ENCODE data around the gene GAS2L1. TPM values are rescaled to one million over a fixed set of nuclear protein-coding genes. Genes with fewer than 3 reads are reported as not detected.

GAS2L1 gene
- total RNA-seq, 2 experiments from 2014 or later: not detected

DNA sequence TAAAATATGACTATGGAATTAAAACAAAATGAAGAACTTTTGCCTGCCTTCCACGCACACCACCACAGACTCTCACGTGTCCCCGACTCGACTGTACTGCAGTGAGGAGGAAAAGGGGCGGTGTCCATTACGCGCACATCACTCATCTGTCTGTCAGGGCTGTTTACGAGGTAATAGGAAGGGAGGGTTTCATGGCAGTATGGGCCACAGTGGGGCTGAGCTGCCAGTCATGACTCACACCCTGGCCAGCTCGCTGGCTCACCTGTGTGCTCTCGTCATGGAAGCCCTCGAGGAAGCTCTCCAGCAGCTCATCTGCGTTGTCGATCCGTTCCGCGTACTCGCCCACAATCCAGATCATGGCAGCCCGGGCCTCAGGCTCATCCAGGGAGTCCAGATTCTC is 42.5 kb downstream of the GAS2L1 start:
- no TSS peak for BruUV-seq (replicated peaks)
- no peak overlapping the region for H2AFZ ChIP-seq (ENCODE audit: low read length)
- peak overlapping the region; percentile 96 for H3K27ac ChIP-seq (ENCODE audit: low read depth, low read length, poor library complexity, severe bottlenecking)
- H3K9me2 ChIP-seq (ENCODE audit: insufficient read depth, low read length): no peaks in the 10 kb centered on the region
- peak overlapping the region; percentile 63 for H3K4me2 ChIP-seq (ENCODE audit: low read length)
- peaks cover 100% of the 10 kb centered on the region for H3K36me3 ChIP-seq (ENCODE audit: insufficient read depth, low read length)
- no peaks in the 10 kb centered on the region for H4K20me1 ChIP-seq (ENCODE audit: insufficient read depth, low read length)
- H3K4me3 ChIP-seq (ENCODE audit: low read depth, low read length, poor library complexity, severe bottlenecking): no peak overlapping the region
- intact Hi-C loops (cut with micrococcal nuclease; ENCODE audit: unreplicated experiment): loop anchor here (5.0 kb wide), 1 partner anchor 82 kb away; the partner anchor contains the start of genes EWSR1 and RHBDD3
- POLR2A ChIA-PET: interaction anchor here (1.2 to 4.0 kb wide), 2 partner anchors 15 to 37 kb away, joined by 3 to 16 read pairs; no protein-coding TSS in a partner anchor
- H3K9me3 ChIP-seq (ENCODE audit: low read length): no peaks in the 10 kb centered on the region
- peaks cover 42% of the 10 kb centered on the region for H3K4me1 ChIP-seq (ENCODE audit: insufficient read depth, low read length, poor library complexity, severe bottlenecking)
- CTCF ChIA-PET (ENCODE audit: unreplicated experiment): interaction anchor here (1.1 kb wide), 1 partner anchor 9 kb away, joined by 4 read pairs; no protein-coding TSS in a partner anchor
- no peak for TF ChIP-seq EZH2phosphoT487 (IDR thresholded peaks at IDR 0.05; ENCODE audit: borderline replicate concordance, low read depth, low read length)
- TF ChIP-seq, protein P1, sequence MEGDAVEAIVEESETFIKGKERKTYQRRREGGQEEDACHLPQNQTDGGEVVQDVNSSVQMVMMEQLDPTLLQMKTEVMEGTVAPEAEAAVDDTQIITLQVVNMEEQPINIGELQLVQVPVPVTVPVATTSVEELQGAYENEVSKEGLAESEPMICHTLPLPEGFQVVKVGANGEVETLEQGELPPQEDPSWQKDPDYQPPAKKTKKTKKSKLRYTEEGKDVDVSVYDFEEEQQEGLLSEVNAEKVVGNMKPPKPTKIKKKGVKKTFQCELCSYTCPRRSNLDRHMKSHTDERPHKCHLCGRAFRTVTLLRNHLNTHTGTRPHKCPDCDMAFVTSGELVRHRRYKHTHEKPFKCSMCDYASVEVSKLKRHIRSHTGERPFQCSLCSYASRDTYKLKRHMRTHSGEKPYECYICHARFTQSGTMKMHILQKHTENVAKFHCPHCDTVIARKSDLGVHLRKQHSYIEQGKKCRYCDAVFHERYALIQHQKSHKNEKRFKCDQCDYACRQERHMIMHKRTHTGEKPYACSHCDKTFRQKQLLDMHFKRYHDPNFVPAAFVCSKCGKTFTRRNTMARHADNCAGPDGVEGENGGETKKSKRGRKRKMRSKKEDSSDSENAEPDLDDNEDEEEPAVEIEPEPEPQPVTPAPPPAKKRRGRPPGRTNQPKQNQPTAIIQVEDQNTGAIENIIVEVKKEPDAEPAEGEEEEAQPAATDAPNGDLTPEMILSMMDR (conservative IDR thresholded peaks at IDR 0.05; ENCODE audit: low read length): no peak
- no peak for DNase-seq (ENCODE audit: low spot score)
- no peaks in the 10 kb centered on the region for H3K79me2 ChIP-seq (ENCODE audit: insufficient read depth, low read depth, low read length)

DNA sequence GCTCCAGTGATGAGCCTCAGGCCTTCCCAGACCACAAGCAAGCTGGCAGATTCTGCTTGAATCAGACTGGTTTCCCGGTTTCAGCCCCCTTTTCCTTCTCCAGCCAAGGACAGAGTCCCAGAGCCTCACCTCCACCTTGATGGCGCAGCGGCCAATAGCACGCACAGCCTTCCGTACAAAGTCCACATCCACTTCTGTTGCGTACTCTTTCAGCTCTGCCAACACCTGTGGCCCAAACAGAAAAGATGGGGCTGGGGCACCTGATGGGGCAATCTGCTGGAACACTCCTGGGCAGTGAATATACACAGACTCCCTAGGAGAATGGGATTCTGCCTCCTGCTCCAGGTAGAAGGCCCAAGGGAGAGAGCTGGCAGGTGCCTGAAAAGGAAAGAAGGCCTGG is 44.6 kb downstream of the GAS2L1 start:
- no TSS peak for BruUV-seq (replicated peaks)

DNA sequence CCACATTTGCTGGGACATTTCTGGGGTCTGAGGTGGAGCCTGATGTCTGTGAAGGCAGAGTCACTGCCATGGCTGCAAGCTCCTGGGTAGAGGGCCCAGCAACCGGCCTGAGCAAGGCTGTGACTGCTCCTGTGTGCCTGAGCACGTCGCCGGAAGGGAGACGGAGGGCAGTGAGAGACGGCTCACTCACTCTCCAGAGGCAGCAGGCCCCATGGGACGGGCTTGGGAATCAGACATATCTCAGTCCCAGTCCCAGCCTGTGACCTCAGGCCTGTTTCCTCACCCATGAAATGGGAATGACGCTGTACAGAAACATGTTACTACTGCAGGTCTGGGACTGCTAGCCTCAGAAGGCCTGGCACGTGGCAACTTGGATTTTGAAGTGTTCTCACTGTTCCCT is 45.4 kb downstream of the GAS2L1 start:
- Histone ChIP-seq H3K36me3 (ENCODE audit: insufficient read depth, low read length) (peaks cover 100% of the 10 kb centered on the region), H4K20me1 (ENCODE audit: insufficient read depth, low read length) (no peaks in the 10 kb centered on the region), H3K79me2 (ENCODE audit: insufficient read depth, low read depth, low read length) (no peaks in the 10 kb centered on the region), H2AFZ (ENCODE audit: low read length) (no peak overlapping the region), H3K4me1 (ENCODE audit: insufficient read depth, low read length, poor library complexity, severe bottlenecking) (peaks cover 31% of the 10 kb centered on the region), H3K27ac (ENCODE audit: low read depth, low read length, poor library complexity, severe bottlenecking) (no peak overlapping the region), H3K4me3 (ENCODE audit: low read depth, low read length, poor library complexity, severe bottlenecking) (no peak overlapping the region), H3K9me2 (ENCODE audit: insufficient read depth, low read length) (no peaks in the 10 kb centered on the region), H3K9me3 (ENCODE audit: low read length) (no peaks in the 10 kb centered on the region), H3K4me2 (ENCODE audit: low read length) (no peak overlapping the region)
- DNase-seq (ENCODE audit: low spot score): no peak
- ChIA-PET CTCF (ENCODE audit: unreplicated experiment) (no interaction called here), POLR2A (interaction anchor here (0.5 kb wide), 1 partner anchor 535 kb away, joined by 6 read pairs; no protein-coding TSS in a partner anchor)
- BruUV-seq (replicated peaks): no TSS peak
- intact Hi-C loops (cut with micrococcal nuclease; ENCODE audit: unreplicated experiment): no loop called here
- TF ChIP-seq, protein P1 (conservative IDR thresholded peaks at IDR 0.05; ENCODE audit: low read length): no peak
- no peak for TF ChIP-seq EZH2phosphoT487 (IDR thresholded peaks at IDR 0.05; ENCODE audit: borderline replicate concordance, low read depth, low read length)

More for the DNA sequence above, 44.6 kb downstream of the GAS2L1 start:
- Histone ChIP-seq H3K4me1 (ENCODE audit: insufficient read depth, low read length, poor library complexity, severe bottlenecking) (peaks cover 39% of the 10 kb centered on the region), H3K4me3 (ENCODE audit: low read depth, low read length, poor library complexity, severe bottlenecking) (no peak overlapping the region), H3K9me3 (ENCODE audit: low read length) (no peaks in the 10 kb centered on the region), H3K79me2 (ENCODE audit: insufficient read depth, low read depth, low read length) (no peaks in the 10 kb centered on the region), H3K9me2 (ENCODE audit: insufficient read depth, low read length) (no peaks in the 10 kb centered on the region), H3K36me3 (ENCODE audit: insufficient read depth, low read length) (peaks cover 100% of the 10 kb centered on the region), H3K27ac (ENCODE audit: low read depth, low read length, poor library complexity, severe bottlenecking) (no peak overlapping the region), H3K4me2 (ENCODE audit: low read length) (no peak overlapping the region), H4K20me1 (ENCODE audit: insufficient read depth, low read length) (no peaks in the 10 kb centered on the region), H2AFZ (ENCODE audit: low read length) (no peak overlapping the region)
- no peak for DNase-seq (ENCODE audit: low spot score)
- TF ChIP-seq, protein P1 (conservative IDR thresholded peaks at IDR 0.05; ENCODE audit: low read length): no peak
- no peak for TF ChIP-seq EZH2phosphoT487 (IDR thresholded peaks at IDR 0.05; ENCODE audit: borderline replicate concordance, low read depth, low read length)
- intact Hi-C loops (cut with micrococcal nuclease; ENCODE audit: unreplicated experiment): no loop called here
- CTCF ChIA-PET (ENCODE audit: unreplicated experiment): interaction anchor here (0.6 kb wide), 1 partner anchor 20 kb away, joined by 3 read pairs; no protein-coding TSS in a partner anchor
- POLR2A ChIA-PET: no interaction called here

All from OCI-LY7 (cell line).